HL-60/S4 treated with phorbol 12-myristate 13-acetate at 8.2 ng/mL for 4 days and 3 days (cell line): ENCODE results near the gene POU2AF1.

Experiments
- in situ Hi-C: fragments of 300-500 bp; cut with MboI; formaldehyde crosslinking; loops from 2 replicates; pipeline ENCODE4 v1.15.0; 2022; ENCODE audit warnings: low sequenced_read_pairs

POU2AF1 gene

DNA sequence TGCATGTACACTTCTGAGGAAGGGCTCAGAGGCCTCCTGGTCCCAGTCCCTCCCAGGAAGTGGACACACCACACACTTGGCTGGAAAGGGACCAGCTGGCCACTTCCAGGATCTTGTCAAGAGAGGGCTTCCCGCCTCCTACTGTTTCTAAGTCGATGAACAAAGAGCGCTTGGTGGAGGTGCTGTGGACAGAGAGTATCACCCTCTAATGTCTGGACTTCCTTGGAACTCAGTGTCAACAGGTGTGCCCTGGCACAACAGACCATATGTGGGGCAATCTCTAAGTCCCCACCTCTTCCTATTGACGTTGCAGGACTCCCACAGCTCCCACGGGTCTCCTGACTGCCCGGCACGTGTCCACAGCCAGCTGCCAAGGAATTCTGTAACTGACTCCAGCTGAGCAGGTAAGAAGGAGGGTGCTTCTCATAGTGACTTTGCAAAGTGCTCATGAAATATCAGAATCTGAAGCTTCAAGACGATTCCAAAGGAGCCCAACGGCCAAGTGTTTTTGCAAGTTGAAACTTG is 16.1 kb downstream of the POU2AF1 start:
- in situ Hi-C loops: no loop called here

DNA sequence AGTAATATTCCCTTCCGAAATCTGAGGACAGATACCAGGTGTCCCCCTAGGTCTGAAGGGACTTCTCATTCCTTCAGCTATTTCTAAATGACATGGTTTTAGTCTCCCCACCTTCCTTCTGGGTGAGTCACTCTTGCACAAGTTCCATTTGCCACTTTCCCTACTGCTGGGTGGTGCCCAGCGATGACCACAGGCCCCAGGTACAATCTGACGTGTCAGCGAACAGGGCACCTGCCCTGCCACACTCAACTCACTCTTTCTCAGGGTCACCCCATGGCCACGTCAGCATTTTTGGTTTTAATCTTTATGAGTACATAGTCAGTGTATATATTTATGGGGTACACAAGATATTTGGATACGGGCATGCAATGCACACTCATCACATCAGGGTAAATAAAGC is 17.2 kb downstream of the POU2AF1 start:
- in situ Hi-C loops: no loop called here

- in situ Hi-C loops: no loop called here
Measured at GRCh38 chr11:111361052-111361801, 17.8 kb downstream of the POU2AF1 start.

DNA sequence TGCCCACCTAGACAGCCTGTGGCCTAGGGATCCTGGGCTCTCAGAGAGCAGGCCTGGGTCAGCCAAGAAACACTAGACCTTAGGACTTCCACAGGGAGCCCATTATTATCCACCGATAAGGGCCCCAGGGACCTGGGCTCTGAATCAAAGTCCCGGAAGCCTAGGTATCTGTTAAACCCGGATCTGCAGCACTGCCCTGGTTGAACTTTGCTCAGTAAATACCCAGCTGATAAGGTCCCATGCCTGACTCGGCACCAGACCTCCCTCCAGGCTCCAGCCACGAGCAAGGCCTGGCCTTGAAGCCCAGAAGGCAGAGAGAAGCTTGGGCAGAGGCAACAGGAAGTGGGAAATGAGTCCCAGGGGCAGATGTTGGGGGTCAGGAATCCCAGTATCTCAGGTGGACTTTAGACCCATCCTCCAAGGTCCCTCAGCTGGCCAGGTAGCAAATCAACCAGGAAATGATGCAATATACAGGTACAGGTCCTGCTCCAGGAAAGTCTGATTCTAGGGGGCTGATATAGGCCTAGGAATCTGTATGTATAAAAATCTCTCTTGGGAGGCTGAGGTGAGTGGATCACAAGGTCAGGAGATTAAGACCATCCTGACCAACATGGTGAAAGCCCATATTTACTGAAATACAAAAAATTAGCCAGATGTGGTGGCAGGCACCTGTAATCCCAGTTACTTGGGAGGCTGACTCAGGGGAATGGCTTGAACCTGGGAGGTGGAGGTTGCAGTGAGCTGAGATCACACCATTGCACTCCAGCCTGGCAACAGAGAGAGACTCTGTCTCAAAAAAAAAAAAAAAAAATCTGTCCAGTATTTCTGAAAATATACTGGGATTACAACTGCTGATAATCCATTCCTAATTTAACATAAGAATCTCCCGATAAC is 18.7 kb downstream of the POU2AF1 start:
- in situ Hi-C loops: no loop called here

- in situ Hi-C loops: no loop called here
Measured at GRCh38 chr11:111359223-111360149, 19.6 kb downstream of the POU2AF1 start.

- in situ Hi-C loops: no loop called here
Measured at GRCh38 chr11:111358038-111359001, 20.8 kb downstream of the POU2AF1 start.

GRCh38 chr11:111357150-111358037 is 21.7 kb downstream of the POU2AF1 start:
- in situ Hi-C loops: no loop called here

GRCh38 chr11:111356660-111357048 is 22.4 kb downstream of the POU2AF1 start:
- in situ Hi-C loops: no loop called here

DNA sequence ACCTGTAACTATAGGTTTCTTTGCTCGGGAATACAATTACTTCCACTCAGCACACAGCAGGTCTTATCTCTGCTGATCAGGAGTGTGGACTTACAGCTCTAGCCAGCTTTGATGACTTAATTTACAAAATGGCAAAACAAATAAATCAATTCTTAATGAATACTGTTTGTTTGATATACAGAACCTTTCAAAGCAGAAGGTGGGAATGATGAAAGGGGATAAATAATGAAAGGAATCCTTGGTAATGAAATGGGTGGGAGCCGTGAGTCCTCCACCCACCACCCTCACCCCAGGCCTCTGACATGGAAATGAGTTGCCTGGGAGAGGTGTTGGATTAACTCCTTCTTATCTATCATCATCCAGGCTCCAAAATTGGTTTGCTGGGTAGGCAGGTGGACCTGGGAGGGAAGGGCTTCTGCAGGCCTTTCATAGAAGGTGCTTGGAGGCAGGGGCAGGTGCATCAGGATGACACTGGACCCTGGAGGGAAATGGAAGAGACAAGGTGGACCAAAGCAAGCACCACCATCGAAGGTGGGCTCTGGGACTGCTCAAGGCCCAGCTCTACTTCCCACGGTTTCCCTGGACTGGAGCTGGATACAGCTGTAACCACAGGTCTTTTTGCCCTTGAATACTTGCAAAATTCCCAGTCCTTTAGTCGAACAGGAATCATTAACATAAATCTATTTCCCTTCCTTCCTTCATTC is 23.0 kb downstream of the POU2AF1 start:
- in situ Hi-C loops: no loop called here

- in situ Hi-C loops: no loop called here
Measured at GRCh38 chr11:111355101-111355500, 24.0 kb downstream of the POU2AF1 start.

DNA sequence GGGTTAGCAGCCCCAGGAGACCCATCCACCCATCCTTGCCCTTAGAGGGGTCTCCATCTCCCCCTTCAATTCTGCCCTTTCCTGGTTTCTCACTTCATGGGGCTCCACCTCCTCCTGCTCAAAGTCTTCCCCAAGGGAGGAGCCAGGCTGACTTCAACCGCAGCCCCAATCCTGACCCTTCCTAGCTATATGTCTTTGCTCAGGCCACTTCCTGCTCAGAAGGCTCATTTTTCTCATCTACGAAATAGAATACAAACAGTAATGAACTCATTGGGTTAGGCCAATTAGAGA is 24.5 kb downstream of the POU2AF1 start:
- in situ Hi-C loops: no loop called here

DNA sequence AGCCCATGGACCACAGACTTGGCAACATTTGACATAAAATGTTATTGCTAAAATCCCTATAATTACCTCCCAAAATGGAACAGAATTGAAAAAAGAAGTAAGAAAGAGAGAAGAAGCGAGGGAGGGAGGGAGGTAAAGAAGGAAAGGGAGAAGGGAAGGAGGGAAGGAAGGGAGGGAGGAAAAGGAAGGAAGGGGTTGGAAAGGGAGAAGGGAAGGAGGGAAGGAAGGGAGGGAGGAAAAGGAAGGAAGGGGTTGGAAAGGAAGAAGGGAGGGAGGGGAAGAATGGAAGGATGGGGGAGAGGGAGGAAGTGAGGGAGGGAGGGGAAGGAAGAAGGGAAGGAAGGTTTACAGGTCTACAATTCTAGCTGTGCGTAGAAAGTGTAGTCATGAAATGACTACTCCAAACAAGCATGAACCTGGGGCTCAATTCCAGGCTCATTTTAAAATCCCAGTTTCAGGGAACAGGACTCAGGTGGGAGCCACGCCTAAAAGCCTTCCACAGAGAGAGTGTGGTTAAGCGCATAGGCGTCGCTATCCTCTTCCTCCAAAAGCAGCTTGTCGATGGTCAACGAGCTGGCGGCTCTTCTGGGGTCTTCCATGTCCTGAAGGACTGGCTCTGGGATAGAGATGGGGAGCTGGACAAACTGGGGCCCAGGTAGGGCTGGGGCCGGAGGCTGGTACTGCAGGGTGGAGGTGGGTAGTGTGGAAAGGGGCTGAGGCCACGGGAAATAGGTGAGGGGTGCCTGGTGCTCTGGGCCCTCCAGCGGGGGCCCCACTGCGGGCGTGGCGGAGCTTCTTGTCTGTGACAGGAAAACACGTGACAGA is 25.1 kb downstream of the POU2AF1 start:
- in situ Hi-C loops: no loop called here

DNA sequence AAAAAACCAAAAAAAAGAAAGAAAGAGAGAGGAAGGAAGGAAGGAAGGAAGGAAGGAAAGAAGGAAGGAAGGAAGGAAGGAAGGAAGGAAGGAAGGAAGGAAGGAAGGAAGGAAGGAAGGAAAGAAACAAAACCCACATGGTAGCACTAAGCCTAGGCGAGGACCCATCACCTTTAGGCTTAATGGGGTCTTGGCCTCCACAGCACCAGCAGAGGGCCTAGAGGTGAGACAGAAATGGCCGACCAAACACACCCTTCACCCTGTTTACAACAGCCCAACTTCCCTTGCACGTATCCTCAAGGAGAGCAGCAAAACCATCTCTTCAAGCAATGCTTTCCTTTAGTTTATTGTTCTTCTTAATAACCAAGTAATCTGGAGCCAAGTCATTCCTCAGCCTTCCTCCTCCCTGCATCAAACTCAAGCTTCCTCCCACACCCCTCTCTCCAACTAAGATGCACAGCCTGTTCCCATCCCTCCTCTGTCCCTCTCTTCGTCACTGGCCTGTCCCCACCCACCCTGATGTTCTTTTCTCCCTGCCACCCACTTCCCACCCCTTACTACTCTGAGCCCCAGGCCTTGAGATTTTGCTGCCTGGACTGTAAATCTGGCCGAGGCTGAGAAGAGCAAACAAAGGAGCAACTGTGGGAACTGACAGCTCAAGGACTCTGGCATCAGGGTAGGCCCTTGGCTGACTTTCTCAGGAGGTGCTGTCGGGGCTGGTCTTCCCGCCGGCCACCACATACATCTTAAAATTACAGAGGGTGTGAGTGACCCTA is 26.0 kb downstream of the POU2AF1 start:
- in situ Hi-C loops: no loop called here

DNA sequence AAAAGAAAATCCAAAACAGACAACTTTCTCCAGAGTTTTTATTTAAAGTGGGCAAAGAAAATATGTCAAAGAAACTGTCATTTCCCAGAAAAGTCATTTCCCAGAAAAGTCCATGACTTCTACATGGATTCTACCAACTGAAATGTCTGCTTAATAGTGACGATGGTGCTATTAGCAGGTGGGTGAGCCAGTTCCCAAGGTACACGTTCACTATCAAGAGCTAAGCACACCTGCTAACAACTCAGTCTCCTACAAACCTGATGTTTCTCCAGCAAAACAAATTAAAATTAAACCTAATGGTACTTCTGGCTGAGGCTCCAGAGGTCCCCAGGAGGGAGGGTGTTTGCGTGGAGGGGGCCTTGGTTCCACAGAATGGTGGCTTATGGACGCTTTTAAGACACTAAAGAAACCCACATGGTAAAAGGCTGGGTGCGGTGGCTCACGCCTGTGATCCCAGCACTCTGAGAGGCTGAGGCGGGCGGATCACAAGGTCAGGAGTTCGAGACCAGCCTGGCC is 26.8 kb downstream of the POU2AF1 start:
- in situ Hi-C loops: no loop called here

- in situ Hi-C loops: no loop called here
Measured at GRCh38 chr11:111351374-111352055, 27.6 kb downstream of the POU2AF1 start.

- in situ Hi-C loops: no loop called here
Measured at GRCh38 chr11:111350811-111351210, 28.3 kb downstream of the POU2AF1 start.
